WI38 (cell line): ENCODE data around the gene PARP1.
"Not testable (repeated sequence)": the region's sequence is repeated elsewhere in the genome, so short reads cannot be mapped to it uniquely, and the experiment has no call there.

ENCODE experiments used
- H3K4me3 ChIP-seq: 2 replicates; pipeline ENCODE4 v1.5.1; 2011; ENCODE audit warnings: low read depth, mild to moderate bottlenecking, control low read depth, low read length
- CTCF ChIP-seq: IDR thresholded peaks from 2 replicates; pipeline ENCODE4 v1.5.1; 2012; ENCODE audit warnings: low read depth, mild to moderate bottlenecking, control low read depth, low read length

Gene PARP1

DNA sequence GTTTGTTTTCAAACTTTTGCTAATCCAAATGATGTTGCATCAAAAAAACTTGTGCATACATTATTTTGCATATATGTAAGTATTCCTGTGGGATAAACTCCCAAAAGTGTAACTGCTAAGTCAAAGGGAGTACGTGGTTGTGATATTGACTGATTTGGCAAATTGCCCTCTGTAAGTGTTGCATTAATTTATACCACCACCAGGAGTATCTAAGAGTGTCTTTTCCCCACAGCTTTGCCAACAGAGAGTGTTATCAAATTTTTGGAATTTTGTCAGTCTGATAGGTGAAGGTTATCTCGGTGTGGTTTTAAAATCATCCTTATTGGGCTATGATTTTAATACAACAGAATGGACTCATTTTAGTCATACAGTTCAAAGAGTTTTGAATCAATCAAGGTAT, 30.1 kb upstream of the PARP1 start:
- TF ChIP-seq CTCF, result no peak
- H3K4me3 ChIP-seq, result no peak overlapping the region

DNA sequence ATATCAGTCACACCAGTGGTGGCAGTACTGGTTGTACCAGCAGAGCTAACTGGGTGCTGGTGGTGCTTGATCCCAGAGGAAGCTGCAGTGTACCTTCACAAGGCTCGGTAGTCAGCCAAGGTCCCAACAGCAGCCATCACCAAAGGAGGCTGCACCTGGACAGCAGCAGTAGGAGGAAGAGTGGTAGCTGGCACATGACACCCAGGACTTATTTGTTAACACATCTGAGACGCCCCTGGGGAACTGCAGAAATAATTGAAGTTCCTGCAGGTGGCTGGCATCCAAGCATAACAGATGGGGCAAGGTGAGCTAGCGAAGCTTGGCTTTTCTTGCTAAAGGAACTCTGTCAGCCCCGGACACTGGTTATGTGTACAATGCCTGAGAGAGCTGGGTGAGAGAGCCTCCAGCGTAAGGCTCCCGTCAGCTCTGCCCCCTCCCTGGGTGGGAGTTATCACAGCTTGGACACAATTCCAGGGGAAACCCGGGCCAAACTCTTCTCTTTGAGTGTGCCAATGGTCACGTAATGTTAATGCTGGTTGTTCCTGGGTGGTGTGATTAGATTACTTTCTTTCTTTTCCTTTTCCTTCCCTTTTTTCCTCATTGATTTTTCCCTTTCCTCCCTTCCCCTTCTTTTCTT, 29.1 kb upstream of the PARP1 start:
- no peak overlapping the region for H3K4me3 ChIP-seq
- TF ChIP-seq CTCF, result no peak

GRCh38 chr1:226436472-226436854, 28.6 kb upstream of the PARP1 start:
- H3K4me3 ChIP-seq, result no peak overlapping the region
- TF ChIP-seq CTCF, result no peak

- TF ChIP-seq CTCF, result no peak
- H3K4me3 ChIP-seq, result no peak overlapping the region
Measured at GRCh38 chr1:226433341-226433720, 25.4 kb upstream of the PARP1 start.

DNA sequence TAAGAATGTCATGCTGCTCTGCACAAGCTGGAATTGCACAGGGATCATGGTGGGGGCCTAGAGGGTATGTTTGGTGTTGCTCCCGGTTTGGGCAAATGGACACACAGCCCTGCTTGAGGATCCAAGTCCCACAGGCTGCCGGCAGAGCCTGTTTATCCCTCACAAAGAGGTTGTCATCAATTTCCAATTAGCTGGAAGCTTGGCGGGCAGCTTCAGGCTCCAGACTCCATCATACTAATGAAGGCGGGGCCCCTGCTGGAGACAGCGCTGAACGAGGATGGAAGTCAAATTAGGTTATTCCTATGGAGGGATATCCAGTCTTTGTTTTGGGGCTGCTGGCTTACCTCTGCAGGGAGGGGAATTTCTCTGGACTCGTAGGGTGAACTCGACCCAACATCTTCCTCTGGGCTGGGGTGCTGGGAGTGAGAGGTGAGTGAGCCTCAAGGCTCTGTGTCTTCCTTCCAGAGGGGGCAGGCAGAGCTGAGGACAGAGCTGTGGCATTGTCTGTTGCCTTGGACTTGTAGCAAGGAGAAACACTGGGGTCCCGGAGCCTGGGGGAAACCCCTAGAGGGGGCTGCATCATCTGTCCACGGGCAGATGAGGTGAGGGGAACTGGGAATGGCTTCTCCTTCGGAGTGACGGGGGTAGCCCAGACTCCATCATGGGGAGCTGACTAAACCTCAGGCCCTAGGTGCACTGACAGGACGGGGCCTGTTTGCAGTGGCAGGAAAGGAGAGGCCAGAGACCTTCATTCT, 24.9 kb upstream of the PARP1 start:
- no peak for TF ChIP-seq CTCF
- no peak overlapping the region for H3K4me3 ChIP-seq

- H3K4me3 ChIP-seq, result not testable (repeated sequence)
Measured at GRCh38 chr1:226431898-226432297, 24.0 kb upstream of the PARP1 start.

DNA sequence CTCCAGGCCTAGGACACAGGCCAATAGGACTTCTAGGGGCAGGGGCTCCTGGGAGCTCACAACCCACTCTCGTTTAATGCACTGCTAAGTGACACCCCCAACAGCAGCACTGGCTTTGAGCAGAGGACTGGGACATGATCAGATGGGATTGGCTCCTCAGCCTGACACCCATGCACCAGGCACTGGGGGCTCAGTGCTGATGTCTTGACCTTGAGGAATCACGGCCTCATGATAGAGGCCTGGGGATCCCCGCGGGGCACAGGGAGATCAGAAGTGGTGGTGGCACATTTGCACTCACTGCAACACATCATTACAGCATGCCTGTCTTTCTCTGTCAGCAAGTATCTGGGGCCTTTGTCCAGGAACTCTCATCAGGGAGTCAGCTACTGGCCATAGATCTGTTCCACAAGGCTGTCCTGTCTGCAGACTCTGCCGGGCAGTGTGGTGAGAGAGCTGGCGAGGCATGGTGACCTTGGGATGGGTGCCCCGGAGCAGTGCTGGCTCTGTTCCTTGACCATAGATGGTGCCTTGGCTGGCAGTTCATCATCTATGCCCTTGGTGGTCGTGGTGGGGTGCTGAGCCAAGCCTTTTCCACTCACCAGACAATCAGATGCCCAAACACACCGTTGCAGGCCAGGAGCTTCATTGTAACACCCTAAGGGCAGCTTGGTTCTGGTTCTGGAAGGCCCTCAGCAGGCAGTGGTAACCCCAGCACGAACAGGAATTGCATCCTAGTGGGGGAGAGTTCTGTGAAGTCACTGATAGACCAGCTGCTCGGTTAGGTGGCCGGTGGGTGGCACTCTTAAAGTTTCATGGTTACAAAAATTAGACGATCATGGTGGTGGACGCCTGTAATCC, 22.2 kb upstream of the PARP1 start:
- no peak for TF ChIP-seq CTCF
- no peak overlapping the region for H3K4me3 ChIP-seq
